Right renal pelvis (tissue), 4 donors: Measurements from ENCODE around the gene MCM8. TPM values are rescaled to one million over a fixed set of nuclear protein-coding genes. Genes with fewer than 3 reads are reported as not detected.
"Not testable (repeated sequence)": the region's sequence is repeated elsewhere in the genome, so short reads cannot be mapped to it uniquely, and the experiment has no call there.

Experiments used
- DNase-seq, 4 donors: peaks; one replicate each; pipeline ENCODE4 v3.0.0-alpha.2; 2013; ENCODE audit warnings: low read depth in 4 of 4, low spot score in 3 of 4, missing footprints in 1 of 4
- polyA plus RNA-seq, 4 donors: library from polyadenylated mRNA; unstranded; fragments of 120-200 nt; gene quantifications; one replicate each; pipeline ENCODE4 v1.2.1, GENCODE V29; 2013; ENCODE audit not compliant: insufficient read length in 4 of 4

MCM8 gene
- polyA plus RNA-seq, 4 donors, result 12.6 to 15.4 (median 14.7) TPM

- DNase-seq, result no peak
Observed at GRCh38 chr20:5991623-5992441, 41.4 kb downstream of the MCM8 start.

DNA sequence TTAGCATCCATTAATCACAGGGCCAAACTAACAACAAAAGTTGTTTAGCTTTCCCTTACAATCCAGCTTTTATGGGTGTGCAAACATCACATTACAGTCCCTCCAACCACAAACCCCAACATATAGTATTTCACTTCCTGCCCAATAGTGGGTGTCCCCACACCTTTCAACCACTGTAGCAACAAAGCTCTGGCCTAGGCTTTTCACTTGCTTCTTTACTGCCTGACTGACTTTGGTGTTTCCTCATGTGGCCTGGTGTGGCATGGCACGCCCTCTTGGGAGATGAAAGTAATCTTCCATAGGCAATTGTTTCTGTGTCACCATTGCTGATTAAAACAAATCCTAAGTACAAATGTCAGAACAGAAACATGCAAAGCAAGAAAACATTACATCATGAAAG is 46.3 kb downstream of the MCM8 start:
- no peak for DNase-seq

DNA sequence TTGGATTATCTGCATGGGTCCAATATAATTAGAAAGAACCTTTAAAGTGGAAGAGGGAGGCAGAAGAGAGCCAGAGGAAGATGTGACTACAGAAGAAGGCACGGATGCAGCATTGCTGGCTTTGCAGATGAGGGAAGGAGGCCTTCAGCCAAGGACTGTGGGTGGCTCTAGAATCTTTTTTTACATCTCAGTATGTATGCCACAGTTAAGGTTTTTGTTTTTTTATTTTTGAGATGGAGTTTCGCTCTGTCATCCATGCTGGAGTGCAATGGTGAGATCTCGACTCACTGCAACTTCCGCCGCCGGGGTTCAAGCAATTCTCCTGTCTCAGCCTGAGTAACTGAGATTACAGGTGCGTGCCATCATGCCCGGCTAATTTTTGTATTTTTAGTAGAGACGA is 49.3 kb downstream of the MCM8 start:
- DNase-seq, result no peak

- no peak for DNase-seq
Observed at GRCh38 chr20:6000871-6001270, 50.4 kb downstream of the MCM8 start.

GRCh38 chr20:6006603-6006949 is 56.1 kb downstream of the MCM8 start:
- no peak for DNase-seq

- DNase-seq, result no peak
Observed at GRCh38 chr20:6007094-6007528, 56.7 kb downstream of the MCM8 start.

- DNase-seq, result no peak
Observed at GRCh38 chr20:6007529-6008103, 57.2 kb downstream of the MCM8 start.

DNA sequence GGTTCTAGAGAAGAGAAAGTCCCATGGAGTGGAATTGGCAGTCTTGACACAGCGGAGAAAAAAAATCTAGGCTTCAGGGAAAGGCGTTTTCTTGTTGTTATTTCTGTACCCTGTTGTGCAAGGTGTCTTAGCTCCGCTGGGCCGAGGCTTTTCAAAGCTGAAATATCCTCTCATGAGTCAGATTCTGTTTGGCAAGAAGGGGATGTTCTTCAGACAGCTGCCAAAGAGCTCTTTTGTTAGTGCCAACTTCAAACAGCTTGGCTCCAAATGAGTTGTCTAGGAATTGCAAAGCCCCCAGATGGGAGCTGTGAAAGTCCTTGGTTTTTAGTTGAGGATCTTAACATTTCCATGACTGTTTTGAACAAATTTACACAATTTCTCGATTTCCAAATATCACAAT is 57.8 kb downstream of the MCM8 start:
- DNase-seq, result no peak

DNA sequence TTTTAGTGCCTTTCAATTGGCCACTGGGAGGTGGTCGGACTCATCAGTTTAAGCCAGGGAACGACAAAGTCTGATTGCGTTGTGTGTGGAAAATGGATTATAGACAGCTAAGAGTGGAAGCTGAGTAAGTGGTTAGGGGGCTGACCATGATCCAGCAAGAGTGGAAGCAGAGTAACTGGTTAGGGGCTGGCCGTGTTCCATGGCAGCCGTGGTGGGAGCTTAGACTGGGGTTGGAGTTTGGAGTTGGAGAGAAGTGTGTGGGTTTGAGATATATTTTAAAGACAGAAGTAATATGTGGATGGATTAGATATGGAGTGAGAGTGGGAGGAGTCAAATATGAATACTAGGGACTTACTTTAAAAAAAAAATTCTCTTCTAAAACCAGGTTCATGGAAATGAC is 61.7 kb downstream of the MCM8 start:
- no peak for DNase-seq

DNA sequence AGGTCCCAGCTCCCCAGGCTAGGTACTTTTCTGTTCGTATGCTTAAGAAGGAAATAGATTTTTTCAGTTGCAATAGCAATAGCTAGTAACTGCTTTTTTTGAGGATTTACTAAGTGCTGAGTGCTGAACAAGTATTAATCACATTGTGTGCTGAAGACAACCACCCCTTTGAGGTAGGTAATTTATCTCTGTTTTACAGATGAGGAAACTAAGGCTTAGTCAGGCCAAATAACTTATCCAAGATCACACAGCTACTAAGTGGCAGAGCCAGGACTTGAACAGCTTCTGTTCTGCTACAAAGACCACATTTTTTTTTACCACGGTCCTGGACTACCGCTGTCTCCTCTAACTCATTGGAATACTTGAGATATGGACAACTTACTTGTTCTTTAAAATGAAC is 63.6 kb downstream of the MCM8 start:
- DNase-seq, result no peak

- no peak for DNase-seq
Observed at GRCh38 chr20:6014957-6015356, 64.5 kb downstream of the MCM8 start.

DNA sequence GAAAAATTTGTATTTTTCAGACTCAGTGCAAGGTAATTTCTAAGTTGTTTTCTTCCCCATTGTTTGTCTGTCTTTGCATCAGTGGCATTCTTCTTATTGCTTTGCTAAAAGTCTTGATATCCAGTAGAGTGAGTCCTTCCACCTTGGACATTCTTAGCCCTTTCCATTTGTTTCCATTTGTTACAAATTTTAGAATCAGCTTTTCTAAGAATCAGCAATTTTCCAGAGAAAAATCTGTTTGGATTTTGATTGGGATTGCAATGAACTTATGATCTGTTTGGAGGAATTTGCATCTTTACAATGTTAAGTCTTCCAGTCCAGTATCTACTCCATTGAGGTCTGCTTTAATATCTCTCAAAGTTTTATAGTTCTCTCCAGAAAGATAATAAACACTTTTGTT is 67.0 kb downstream of the MCM8 start:
- no peak for DNase-seq

DNA sequence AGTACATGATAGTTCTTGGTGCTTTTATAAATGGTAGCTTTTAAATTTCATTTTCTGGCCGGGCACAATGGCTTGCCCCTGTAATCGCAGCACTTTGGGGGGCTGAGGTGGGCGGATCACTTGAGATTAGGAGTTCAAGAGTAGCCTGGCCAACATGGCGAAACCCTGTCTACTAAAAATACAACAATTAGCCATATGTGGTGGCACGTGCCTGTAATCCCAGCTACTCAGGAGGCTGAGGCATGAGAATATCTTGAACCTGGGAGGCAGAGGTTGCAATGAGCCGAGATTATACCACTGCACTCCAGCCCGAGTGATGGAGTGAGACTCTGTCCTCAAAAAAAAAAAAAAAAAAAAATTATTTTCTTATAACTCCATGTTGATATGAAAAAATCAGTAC is 67.4 kb downstream of the MCM8 start:
- DNase-seq, result no peak

- no peak for DNase-seq
Observed at GRCh38 chr20:6024768-6025167, 74.3 kb downstream of the MCM8 start.

GRCh38 chr20:6026051-6026450 is 75.6 kb downstream of the MCM8 start:
- no peak for DNase-seq

DNA sequence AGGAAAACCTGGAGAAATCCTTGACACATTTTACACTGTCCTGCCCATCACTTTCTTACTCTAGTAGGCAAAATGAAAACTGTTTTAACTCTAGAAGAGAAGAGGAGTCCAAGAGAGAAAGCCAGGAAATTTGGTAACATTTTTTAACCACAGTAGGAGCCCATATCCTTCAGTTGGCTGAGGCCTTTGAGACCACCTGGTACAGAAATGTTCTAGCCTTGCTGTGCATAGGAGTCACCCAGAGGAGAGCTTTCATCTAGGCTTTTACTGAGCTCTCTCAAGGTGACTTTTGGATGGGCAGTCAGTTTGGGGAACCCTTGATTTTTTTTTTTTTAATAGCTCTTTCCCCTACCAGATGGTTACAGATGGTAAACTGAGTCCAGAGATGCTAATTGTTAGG is 78.4 kb downstream of the MCM8 start:
- DNase-seq, result no peak

DNA sequence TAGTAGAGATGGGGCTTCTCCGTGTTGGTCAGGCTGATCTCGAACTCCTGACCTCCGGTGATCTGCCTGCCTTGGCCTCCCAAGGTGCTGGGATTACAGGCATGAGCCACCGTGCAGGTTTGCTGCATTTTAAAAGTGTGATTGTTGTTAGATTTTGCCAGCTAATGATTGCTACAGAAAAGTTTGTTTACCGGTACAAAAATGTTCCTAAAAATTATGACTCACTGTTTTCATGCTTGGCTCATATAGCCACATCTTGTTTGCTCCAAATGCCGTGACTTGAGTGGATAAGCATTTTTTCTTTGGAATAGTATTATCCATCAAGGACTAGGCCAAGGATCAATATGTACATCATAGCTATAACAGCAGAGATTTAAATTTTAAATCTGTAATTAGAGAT is 79.1 kb downstream of the MCM8 start:
- no peak for DNase-seq

DNA sequence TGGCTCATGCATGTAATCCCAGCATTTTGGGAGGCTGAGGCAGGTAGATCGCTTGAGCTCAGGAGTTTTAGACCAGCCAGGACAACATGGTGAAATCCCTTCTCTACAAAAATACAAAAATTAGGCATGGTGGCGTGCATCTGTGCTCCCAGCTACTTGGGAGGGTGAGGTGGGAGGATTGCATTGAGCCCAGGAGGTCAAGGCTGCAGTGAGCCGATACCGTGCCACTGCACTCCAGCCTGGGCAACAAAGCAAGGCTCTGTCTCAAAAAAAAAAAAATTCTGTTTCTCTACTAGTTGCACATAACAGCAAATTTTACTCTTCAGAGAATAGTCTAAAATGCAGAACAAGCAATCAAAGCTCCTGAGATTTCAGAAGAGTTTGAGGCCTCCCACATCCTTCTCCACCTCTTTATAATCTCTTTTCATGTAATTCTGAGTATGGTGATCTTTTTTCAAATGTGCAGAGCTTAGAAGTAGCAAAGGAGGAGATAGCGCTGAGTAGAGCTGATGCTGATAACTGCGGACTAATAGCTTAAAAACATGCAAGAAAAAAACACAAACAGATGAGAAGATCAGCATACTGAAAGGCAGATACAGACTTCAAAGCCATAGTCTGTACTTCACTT is 80.1 kb downstream of the MCM8 start:
- no peak for DNase-seq

- not testable (repeated sequence) for DNase-seq
Observed at GRCh38 chr20:6032907-6033306, 82.5 kb downstream of the MCM8 start.

DNA sequence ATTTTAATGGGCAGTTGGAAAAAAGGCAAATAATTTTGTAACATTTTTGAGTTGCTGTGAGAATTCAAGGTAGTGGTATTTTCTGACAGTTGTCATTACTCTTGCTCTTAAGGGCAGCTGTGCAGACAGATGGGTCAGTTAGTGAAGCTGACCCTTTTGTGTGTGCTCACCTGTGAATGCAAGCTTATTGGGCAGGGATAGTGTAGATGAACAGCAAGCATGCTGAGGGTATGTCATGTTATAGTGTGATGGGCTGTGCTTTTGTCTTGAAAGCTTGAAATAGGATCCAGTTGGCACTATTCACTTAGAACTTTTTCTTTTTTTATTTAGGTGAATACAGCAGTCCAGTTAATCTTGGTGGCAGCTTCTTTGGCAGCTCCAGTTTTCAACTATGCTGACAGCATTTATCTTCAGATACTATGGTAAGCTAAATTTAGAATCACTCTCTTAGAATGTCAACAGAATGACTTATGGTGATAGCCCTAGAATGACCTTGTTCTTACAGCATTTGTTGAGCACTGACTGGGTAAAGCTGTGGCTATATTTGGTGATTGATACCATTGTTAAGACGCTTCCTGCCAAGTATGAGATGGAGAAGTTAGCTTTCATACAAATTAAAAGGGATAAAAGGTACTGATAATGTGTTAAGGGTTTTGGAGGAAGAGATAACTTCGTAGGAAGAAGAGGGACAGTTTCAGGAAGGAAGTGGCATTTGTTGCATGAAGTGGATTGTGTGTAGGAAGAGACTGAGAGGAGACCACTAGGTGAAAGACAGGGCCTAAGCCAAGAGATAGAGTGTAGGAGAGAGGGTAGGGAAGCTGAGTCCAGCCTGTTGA is 83.9 kb downstream of the MCM8 start:
- DNase-seq, result no peak

GRCh38 chr20:6036213-6036612 is 85.8 kb downstream of the MCM8 start:
- no peak for DNase-seq
